CD4-positive, alpha-beta T cell treated with Interleukin-17A for 1 hour (primary cell): ENCODE data around the gene CTSH.
A peak's percentile ranks its signal among the peaks of the same experiment; 100 is the strongest.
"Not testable (repeated sequence)": the region's sequence is repeated elsewhere in the genome, so short reads cannot be mapped to it uniquely, and the experiment has no call there.

ENCODE experiments used
- DNase-seq: peaks from one replicate; pipeline ENCODE4 v3.0.0-alpha.2; 2020

The CTSH gene

GRCh38 chr15:78938658-78939488 is 6.0 kb downstream of the CTSH start:
- DNase-seq = peak; percentile 46

- DNase-seq = no peak
Measured at GRCh38 chr15:78937132-78937739, 7.6 kb downstream of the CTSH start.

- no peak for DNase-seq
Measured at GRCh38 chr15:78934655-78935023, 10.2 kb downstream of the CTSH start.

GRCh38 chr15:78933823-78934654 is 10.8 kb downstream of the CTSH start:
- DNase-seq = no peak

DNA sequence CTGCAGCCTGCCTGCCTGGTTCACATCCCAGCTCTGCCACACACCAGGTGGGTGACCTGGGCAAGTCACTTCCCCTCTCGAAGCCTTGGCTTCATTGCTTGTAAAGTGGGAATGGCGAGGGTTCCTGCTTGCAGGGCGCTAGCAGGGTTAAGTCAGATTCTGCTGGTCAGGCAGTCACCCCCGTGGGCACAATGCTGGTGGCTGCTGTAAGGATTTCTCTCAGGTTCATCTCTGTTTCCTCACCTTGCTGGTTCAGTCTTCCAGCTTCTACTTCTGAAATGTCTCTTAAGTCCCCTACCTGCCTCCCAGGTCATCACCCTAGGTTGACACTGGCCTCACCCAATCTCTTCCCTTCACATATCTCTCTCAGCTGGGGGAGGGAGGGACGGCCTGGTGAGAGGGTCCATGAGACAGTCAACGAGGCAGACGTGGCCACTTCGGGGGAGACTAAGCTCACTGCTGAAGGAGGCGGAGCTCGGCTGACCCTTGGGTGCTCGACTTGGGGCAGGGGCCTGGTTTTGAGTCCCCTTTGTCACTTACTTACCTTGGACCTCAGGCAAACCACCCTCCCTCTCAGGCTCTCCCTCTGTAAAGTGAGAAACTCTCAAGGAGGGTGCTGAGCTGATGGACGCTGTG is 11.5 kb downstream of the CTSH start:
- DNase-seq = no peak

DNA sequence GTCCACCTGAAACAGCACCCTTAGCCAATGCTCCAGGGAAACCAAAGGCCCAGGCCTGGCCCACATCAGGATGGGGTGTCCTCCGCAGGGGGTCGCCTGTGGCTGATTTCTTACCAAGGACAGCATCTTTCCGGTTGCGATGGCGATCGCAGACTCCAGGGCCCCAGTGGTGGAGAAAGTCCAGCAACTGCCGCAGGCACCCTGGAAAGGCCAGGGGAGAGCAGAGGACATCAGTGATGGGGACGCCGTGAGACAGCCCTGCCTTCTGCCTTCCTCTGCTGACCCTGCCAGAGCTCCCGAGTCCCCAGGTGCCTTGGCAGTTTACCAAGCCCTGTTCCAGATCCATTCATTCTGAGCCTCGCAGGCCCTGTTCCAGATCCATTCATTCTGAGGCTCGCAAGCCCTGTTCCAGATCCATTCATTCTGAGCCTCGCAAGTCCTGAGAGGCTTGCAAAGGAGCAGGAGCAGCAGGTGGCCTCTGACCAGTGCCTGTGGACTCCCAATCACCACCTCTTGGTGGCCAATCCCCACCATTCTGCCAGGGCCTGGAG is 12.5 kb downstream of the CTSH start:
- DNase-seq = no peak

- no peak for DNase-seq
Measured at GRCh38 chr15:78931439-78932257, 13.2 kb downstream of the CTSH start.

- DNase-seq = no peak
Measured at GRCh38 chr15:78930577-78931388, 14.1 kb downstream of the CTSH start.

- no peak for DNase-seq
Measured at GRCh38 chr15:78929536-78930264, 15.1 kb downstream of the CTSH start.

DNA sequence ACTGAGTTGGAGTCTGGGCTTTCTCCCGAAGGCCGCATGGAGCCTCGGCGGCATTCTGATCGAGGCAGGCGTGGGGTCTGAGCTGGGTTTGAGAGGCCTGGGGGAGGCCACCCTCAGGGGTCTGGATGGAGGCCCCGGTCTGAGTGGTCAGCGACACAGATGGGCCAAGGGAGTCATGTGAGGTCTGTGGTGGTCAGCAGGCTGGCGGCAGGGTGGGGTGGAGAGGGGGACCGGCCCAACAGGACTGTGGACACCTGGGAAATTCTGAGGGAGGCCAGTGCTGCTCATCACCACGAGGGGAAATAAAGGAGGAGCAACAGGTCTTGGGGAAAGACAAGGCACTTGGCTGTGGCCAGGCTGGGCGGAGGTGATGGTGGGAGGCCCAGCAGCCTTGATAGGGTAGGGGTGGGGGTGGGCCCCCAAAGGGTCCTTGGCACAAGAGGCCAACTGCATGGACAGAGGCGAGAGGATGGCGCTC is 16.2 kb downstream of the CTSH start:
- DNase-seq = no peak

GRCh38 chr15:78928176-78928575 is 16.7 kb downstream of the CTSH start:
- not testable (repeated sequence) for DNase-seq

GRCh38 chr15:78927077-78927790 is 17.6 kb downstream of the CTSH start:
- DNase-seq = no peak

- no peak for DNase-seq
Measured at GRCh38 chr15:78925956-78926743, 18.7 kb downstream of the CTSH start.

DNA sequence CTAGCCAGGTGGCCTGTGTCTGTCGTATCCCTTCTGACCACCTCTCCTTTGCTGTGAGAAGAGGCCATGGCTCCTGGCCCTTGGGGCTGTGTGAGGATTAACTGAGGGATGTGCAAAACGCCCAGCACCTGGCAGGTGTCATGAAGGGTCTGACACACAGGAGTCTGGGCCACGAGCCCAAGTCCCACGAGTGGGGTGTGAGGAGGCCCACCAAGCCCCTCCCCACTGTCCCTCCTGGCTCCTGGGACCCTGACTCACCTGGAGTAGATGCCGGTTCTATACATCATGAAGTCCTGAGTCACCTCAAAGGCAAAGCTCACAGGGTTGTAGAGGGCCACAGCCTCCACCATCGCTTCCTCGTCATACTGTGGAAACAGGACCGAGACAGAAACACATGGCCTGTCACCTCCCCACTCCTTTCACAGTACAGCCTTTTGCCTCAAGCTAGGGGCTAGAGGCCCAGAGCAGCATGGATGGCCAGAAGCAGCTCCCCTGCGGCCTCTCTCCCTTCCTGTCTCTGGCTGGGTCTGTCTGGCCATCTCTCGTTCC is 19.7 kb downstream of the CTSH start:
- DNase-seq = no peak

DNA sequence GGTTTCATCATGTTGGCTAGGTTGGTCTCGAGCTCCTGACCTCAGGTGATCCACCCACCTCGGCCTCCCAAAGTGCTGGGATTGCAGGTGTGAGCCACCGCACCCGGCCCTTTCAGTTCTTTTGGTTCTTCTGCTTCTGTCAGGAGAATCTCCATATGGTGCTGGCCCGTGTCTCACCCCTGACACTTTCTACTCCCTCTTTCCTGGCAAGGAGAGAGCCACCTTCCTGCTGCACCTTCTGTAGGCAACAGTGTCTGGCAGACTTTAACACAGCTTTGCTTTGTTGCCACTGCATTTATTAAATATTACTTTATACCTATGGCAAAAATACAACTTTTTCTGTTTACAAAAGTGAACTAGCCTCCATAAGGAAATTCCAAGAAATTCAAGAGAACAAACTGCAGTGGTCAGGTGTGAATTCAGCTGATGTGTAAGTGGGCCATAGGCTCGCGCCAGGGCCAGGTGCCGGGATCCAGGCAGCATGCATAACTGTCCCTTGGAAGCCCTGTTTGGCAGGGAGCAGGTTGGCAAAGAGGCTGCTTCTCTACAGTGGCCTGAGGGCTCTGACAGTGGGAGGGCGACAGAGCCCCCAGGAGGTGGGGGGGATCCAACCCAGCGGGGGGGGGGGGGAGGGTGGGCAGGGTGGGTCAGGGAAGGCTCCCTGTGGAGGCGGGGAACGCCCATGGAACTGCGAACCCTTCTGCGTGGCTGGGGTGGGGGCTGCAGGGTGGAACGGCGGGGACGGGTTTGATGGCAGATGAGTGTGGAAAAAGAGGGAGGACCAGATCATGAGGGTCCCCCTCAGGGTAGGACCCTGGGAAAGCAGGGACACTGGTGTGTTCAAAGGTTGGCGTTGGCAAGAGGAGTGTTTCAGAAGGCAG is 21.1 kb downstream of the CTSH start:
- DNase-seq = no peak

- no peak for DNase-seq
Measured at GRCh38 chr15:78923015-78923414, 21.8 kb downstream of the CTSH start.

DNA sequence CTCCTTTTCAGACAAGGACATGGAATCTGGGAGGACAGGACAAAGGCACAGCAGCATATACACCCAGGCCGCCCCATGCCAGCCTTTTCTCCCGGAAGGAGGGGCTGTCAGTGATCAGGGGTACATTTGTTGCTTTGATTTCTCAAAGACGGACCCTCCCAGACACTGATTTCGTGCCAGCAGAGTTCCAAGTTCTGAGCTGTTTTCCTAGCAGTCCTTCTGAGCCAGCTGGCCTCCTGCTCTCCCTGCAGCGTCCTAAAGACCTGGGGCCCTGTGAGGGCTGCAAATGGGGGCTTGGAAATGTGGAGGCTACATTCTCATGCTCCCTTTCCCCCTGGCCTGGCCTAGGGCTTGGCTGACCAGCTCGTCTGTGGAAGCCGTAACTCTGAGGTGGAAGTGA is 22.3 kb downstream of the CTSH start:
- DNase-seq = no peak
